ENCODE results near the gene ASTL. TPM values are rescaled to one million over a fixed set of nuclear protein-coding genes. Genes with fewer than 3 reads are reported as not detected.

ASTL gene
- total RNA-seq, 1 donor from 2014 or later, result not detected

GRCh38 chr2:96131152-96131812, 7.0 kb downstream of the ASTL start:
- DNase-seq (ENCODE audit: low read depth), result no peak

- no peak for DNase-seq (ENCODE audit: low read depth)
Observed at GRCh38 chr2:96130483-96130882, 7.8 kb downstream of the ASTL start.

GRCh38 chr2:96129528-96130120, 8.7 kb downstream of the ASTL start:
- no peak for DNase-seq (ENCODE audit: low read depth)

- no peak for DNase-seq (ENCODE audit: low read depth)
Observed at GRCh38 chr2:96128456-96128855, 9.8 kb downstream of the ASTL start.

GRCh38 chr2:96124406-96125265, 13.7 kb downstream of the ASTL start:
- no peak for DNase-seq (ENCODE audit: low read depth)

- no peak for DNase-seq (ENCODE audit: low read depth)
Observed at GRCh38 chr2:96123936-96124335, 14.4 kb downstream of the ASTL start.

- no peak for DNase-seq (ENCODE audit: low read depth)
Observed at GRCh38 chr2:96123290-96123689, 15.0 kb downstream of the ASTL start.

GRCh38 chr2:96122391-96122790, 15.9 kb downstream of the ASTL start:
- no peak for DNase-seq (ENCODE audit: low read depth)

- DNase-seq (ENCODE audit: low read depth), result no peak
Observed at GRCh38 chr2:96121414-96121813, 16.9 kb downstream of the ASTL start.

GRCh38 chr2:96120991-96121390, 17.3 kb downstream of the ASTL start:
- DNase-seq (ENCODE audit: low read depth), result no peak

- no peak for DNase-seq (ENCODE audit: low read depth)
Observed at GRCh38 chr2:96120091-96120720, 18.1 kb downstream of the ASTL start.

- no peak for DNase-seq (ENCODE audit: low read depth)
Observed at GRCh38 chr2:96119389-96119751, 18.9 kb downstream of the ASTL start.

GRCh38 chr2:96118698-96119388, 19.5 kb downstream of the ASTL start:
- peak; percentile 26 for DNase-seq (ENCODE audit: low read depth)

- no peak for DNase-seq (ENCODE audit: low read depth)
Observed at GRCh38 chr2:96117701-96118588, 20.4 kb downstream of the ASTL start.

GRCh38 chr2:96116879-96117533, 21.3 kb downstream of the ASTL start:
- peak; percentile 41 for DNase-seq (ENCODE audit: low read depth)

- no peak for DNase-seq (ENCODE audit: low read depth)
Observed at GRCh38 chr2:96116424-96116878, 21.9 kb downstream of the ASTL start, which contains the start of gene ADRA2B. TSS of gene ADRA2B (minus strand) at chr2:96116571. CDS start at chr2:96116149, 422 bp downstream.

GRCh38 chr2:96115631-96116423, 22.5 kb downstream of the ASTL start:
- no peak for DNase-seq (ENCODE audit: low read depth)

- DNase-seq (ENCODE audit: low read depth), result no peak
Observed at GRCh38 chr2:96114903-96115581, 23.3 kb downstream of the ASTL start.

Data from myocyte (in vitro differentiated cells).